Panc1 (cell line): ENCODE data around the gene FIG4. TPM values are rescaled to one million over a fixed set of nuclear protein-coding genes. Genes with fewer than 3 reads are reported as not detected.

ENCODE experiments used
- ATAC-seq: fragments of 200-7000 bp; cut with Tn5 transposase; 2 replicates; pipeline ENCODE4 v1.9.1; 2020; ENCODE audit warnings: mild to moderate bottlenecking, moderate library complexity
- BruUV-seq: library from RNA; stranded (reverse); fragments of 400-500 nt; replicated peaks from 2 replicates; lab custom pipeline; 2021; lab: Mats Ljungman, UMichigan
- CTCF ChIA-PET: fragments of 300-600 bp; sonication (Branson Sonifier 250); formaldehyde crosslinking; loops from one replicate; lab custom pipeline; 2022; ENCODE audit warnings: antibody characterized with exemption; lab: Charles Lee
- POLR2A ChIA-PET: fragments of 300-600 bp; sonication (Branson Sonifier 250); formaldehyde crosslinking; loops from one replicate; lab custom pipeline; 2022; ENCODE audit warnings: antibody characterized with exemption; lab: Charles Lee
- DNase-seq: peaks from one replicate; pipeline ENCODE4 v3.0.0-alpha.2; 2010; ENCODE audit warnings: low read depth, low spot score
- H3K27ac ChIP-seq: 2 replicates; pipeline ENCODE4 v1.5.1; 2011; ENCODE audit warnings: mild to moderate bottlenecking, low read length, inconsistent platforms
- H3K27me3 ChIP-seq: fragments of 200-500 bp; sonication (Bioruptor generic); 2 replicates; pipeline ENCODE4 v1.6.0; 2014; ENCODE audit warnings: low read length, inconsistent platforms; ENCODE audit not compliant: control insufficient read depth, insufficient read depth
- H3K36me3 ChIP-seq: fragments of 200-500 bp; sonication (Bioruptor generic); 2 replicates; pipeline ENCODE4 v1.5.1; 2014; ENCODE audit warnings: inconsistent platforms, mild to moderate bottlenecking, low read length, moderate library complexity; ENCODE audit not compliant: control insufficient read depth, insufficient read depth
- H3K4me1 ChIP-seq: 2 replicates; pipeline ENCODE4 v1.5.1; 2011; ENCODE audit warnings: inconsistent platforms, mild to moderate bottlenecking, low read length, moderate library complexity; ENCODE audit not compliant: control insufficient read depth, insufficient read depth
- H3K4me3 ChIP-seq, 2 experiments: 2 replicates each; pipeline ENCODE4 v1.5.1; 2011 to 2012; ENCODE audit warnings: low read depth in 2 of 2, low read length in 2 of 2, mild to moderate bottlenecking in 2 of 2, inconsistent platforms in 1 of 2, moderate library complexity in 1 of 2
- H3K9me3 ChIP-seq: fragments of 200-500 bp; sonication (Bioruptor generic); 2 replicates; pipeline ENCODE4 v1.5.1; 2014; ENCODE audit warnings: low read depth, mild to moderate bottlenecking, inconsistent platforms, low read length, moderate library complexity; ENCODE audit not compliant: control insufficient read depth, insufficient read depth
- CTCF ChIP-seq: fragments of 450-650 bp; IDR thresholded peaks from 2 replicates; pipeline ENCODE4 v1.5.1; 2017; ENCODE audit warnings: mild to moderate bottlenecking
- POLR2AphosphoS5 ChIP-seq: IDR thresholded peaks from 2 replicates; pipeline ENCODE4 v1.6.1; 2012; ENCODE audit warnings: mild to moderate bottlenecking, low read depth, low read length, moderate library complexity
- REST ChIP-seq, 2 experiments: IDR thresholded peaks; 2 replicates each; pipeline ENCODE4 v1.6.1; 2011 to 2012; ENCODE audit warnings: low read depth in 2 of 2, control low read depth in 1 of 2, low read length in 1 of 2, mild to moderate bottlenecking in 1 of 2, moderate library complexity in 1 of 2; ENCODE audit not compliant: insufficient read depth in 1 of 2
- SIN3A ChIP-seq: IDR thresholded peaks from 2 replicates; pipeline ENCODE4 v1.6.1; 2012; ENCODE audit warnings: low read depth, mild to moderate bottlenecking, low read length, moderate library complexity, borderline replicate concordance; ENCODE audit not compliant: insufficient read depth
- TCF7L2 ChIP-seq: IDR thresholded peaks from 2 replicates; pipeline ENCODE4 v1.6.1; 2011; ENCODE audit warnings: mild to moderate bottlenecking, low read depth, low read length, inconsistent platforms
- in situ Hi-C: cut with HindIII; loops from 2 replicates; pipeline ENCODE4 v1.10.0; 2016; ENCODE audit warnings: low sequenced_read_pairs, low pct_unique_long_range_greater_than_20kb
- intact Hi-C: fragments of 100-400 bp; cut with micrococcal nuclease; formaldehyde crosslinking; loops from one replicate; pipeline ENCODE4 v1.10.0; 2022; ENCODE audit not compliant: unreplicated experiment
- total RNA-seq: library from RNA; stranded (reverse); gene quantifications from one replicate; pipeline ENCODE4 v1.2.1, GENCODE V29; 2021; ENCODE audit not compliant: unreplicated experiment

The FIG4 gene
- total RNA-seq, 1 experiment from 2014 or later = 19.0 TPM

- intact Hi-C loops = no loop called here
- in situ Hi-C loops = loop anchor here (25.0 kb wide), 1 partner anchor 348 kb away; no protein-coding TSS in a partner anchor
- Histone ChIP-seq H3K27me3 (no peaks in the 10 kb centered on the region), H3K36me3 (no peaks in the 10 kb centered on the region), H3K9me3 (no peaks in the 10 kb centered on the region), H3K4me1 (no peaks in the 10 kb centered on the region), H3K4me3 (no peak overlapping the region), H3K27ac (no peak overlapping the region)
- no peak for TF ChIP-seq SIN3A
- no peak for TF ChIP-seq REST (IDR thresholded peaks at IDR 0.05; ENCODE audit: insufficient read depth in 1 of 2, low read depth in 2 of 2, low read length in 1 of 2)
- no peak for TF ChIP-seq CTCF
- TF ChIP-seq POLR2AphosphoS5 = no peak
- no peak for TF ChIP-seq TCF7L2
- CTCF ChIA-PET = interaction anchor here (0.7 kb wide), 1 partner anchor 10 kb away, joined by 3 read pairs; no protein-coding TSS in a partner anchor
- POLR2A ChIA-PET = no interaction called here
- no peak for ATAC-seq
- BruUV-seq = no TSS peak
- DNase-seq = no peak
These were observed 23.5 kb downstream of the FIG4 start for GRCh38 chr6:109714611-109715010.

- BruUV-seq = no TSS peak
- Histone ChIP-seq H3K27ac (no peak overlapping the region), H3K27me3 (no peaks in the 10 kb centered on the region), H3K4me1 (no peaks in the 10 kb centered on the region), H3K9me3 (no peaks in the 10 kb centered on the region), H3K4me3 (no peak overlapping the region), H3K36me3 (no peaks in the 10 kb centered on the region)
- no peak for DNase-seq
- POLR2A ChIA-PET = no interaction called here
- ATAC-seq = no peak
- intact Hi-C loops (no loop called here), in situ Hi-C loops (loop anchor here (25.0 kb wide), 1 partner anchor 347 kb away; no protein-coding TSS in a partner anchor)
- CTCF ChIA-PET = no interaction called here
- TF ChIP-seq REST (IDR thresholded peaks at IDR 0.05; ENCODE audit: insufficient read depth in 1 of 2, low read depth in 2 of 2, low read length in 1 of 2) (no peak), TCF7L2 (no peak), CTCF (no peak), SIN3A (no peak), POLR2AphosphoS5 (no peak)
These were observed 24.5 kb downstream of the FIG4 start for GRCh38 chr6:109715616-109716015.
